ENCODE measurements around the gene DSG3.

The DSG3 gene, protein sequence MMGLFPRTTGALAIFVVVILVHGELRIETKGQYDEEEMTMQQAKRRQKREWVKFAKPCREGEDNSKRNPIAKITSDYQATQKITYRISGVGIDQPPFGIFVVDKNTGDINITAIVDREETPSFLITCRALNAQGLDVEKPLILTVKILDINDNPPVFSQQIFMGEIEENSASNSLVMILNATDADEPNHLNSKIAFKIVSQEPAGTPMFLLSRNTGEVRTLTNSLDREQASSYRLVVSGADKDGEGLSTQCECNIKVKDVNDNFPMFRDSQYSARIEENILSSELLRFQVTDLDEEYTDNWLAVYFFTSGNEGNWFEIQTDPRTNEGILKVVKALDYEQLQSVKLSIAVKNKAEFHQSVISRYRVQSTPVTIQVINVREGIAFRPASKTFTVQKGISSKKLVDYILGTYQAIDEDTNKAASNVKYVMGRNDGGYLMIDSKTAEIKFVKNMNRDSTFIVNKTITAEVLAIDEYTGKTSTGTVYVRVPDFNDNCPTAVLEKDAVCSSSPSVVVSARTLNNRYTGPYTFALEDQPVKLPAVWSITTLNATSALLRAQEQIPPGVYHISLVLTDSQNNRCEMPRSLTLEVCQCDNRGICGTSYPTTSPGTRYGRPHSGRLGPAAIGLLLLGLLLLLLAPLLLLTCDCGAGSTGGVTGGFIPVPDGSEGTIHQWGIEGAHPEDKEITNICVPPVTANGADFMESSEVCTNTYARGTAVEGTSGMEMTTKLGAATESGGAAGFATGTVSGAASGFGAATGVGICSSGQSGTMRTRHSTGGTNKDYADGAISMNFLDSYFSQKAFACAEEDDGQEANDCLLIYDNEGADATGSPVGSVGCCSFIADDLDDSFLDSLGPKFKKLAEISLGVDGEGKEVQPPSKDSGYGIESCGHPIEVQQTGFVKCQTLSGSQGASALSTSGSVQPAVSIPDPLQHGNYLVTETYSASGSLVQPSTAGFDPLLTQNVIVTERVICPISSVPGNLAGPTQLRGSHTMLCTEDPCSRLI

DNA sequence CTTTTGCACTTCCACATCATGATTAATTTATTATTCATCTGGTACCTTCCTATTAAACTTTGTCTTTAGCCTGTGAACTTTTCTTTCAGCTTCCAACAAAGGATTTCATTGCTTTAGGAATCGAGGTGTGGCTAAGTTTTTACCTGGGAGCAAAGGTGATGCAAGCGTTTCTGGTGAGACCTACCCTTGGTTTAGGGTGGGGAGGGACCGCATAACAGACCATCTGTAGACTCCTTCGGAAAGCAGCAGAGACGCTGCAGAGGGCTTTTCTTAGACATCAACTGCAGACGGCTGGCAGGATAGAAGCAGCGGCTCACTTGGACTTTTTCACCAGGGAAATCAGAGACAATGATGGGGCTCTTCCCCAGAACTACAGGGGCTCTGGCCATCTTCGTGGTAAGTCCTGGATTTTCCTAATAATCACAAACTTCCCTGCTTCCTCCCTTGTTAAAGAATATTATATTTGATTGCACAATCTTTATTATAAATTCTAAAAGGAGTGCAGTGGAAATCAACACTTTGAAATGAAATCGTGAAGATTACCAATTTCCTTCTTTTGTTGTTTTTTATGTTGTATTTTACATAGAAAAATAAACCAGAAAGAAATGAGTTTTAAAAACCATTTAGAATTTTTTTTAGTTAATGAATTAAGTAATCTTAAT, at the start of gene DSG3:
Gene DSG3, plus strand, starts transcription at position 212 of the 662 bp plus-strand sequence. Its CDS starts 137 bp downstream, at position 349.
- no peak for DNase-seq

DNA sequence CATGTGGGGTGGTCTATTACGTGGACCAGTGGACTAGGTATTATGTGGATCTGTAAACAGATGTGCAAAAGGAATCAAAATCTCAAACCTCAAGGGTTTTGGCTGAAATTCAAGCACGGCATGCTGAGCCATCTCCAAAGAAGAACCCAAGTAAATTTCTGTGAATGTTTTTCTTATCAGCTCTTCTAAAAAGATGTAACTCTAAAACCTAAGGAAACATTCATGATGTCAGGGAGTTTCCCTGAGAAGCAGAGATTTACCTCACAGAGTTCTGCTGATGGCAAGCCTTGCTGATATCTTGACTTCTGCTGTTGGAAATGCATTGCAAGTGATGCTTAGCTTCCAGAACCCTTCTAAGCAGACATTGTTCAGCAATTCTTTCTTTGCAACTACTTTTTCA, 49.4 kb upstream of the DSG3 start:
- no peak for DNase-seq

GRCh38 chr18:31399306-31400032, 48.1 kb upstream of the DSG3 start:
- DNase-seq = no peak

GRCh38 chr18:31401156-31402025, 46.1 kb upstream of the DSG3 start:
- DNase-seq = no peak

GRCh38 chr18:31402026-31402373, 45.5 kb upstream of the DSG3 start:
- no peak for DNase-seq

DNA sequence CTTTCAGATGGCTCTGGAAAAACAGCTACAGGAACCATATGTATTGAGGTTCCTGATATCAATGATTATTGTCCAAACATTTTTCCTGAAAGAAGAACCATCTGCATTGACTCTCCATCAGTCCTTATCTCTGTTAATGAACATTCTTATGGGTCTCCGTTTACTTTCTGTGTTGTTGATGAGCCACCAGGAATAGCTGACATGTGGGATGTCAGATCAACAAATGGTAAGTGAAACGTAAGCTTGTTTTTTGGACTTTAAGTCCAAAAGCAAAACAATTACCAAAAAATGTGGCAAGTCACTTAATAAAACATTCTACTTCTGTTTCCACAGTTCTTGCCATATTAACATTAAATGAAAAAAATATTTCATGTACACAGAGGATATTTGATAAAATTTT, 44.1 kb upstream of the DSG3 start:
- no peak for DNase-seq

- no peak for DNase-seq
Observed at GRCh38 chr18:31407649-31408048, 39.9 kb upstream of the DSG3 start.

DNA sequence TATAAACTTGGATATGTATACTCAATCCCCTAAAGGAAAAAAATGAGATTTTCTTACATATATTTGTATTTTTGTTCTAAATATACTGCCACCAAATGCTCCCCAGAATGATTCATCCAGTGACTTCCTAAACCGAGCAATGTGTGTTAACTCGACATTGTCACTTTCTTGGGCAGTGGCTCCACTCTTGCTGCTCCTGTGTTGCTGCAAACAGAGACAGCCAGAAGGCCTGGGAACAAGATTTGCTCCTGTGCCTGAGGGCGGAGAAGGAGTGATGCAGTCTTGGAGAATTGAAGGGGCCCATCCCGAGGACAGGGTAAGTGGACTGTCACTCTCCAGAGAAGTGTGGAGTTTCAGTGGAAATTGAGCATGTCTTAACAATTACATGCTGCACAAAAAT, 38.3 kb upstream of the DSG3 start:
- no peak for DNase-seq

- no peak for DNase-seq
Observed at GRCh38 chr18:31410716-31411483, 36.6 kb upstream of the DSG3 start.

DNA sequence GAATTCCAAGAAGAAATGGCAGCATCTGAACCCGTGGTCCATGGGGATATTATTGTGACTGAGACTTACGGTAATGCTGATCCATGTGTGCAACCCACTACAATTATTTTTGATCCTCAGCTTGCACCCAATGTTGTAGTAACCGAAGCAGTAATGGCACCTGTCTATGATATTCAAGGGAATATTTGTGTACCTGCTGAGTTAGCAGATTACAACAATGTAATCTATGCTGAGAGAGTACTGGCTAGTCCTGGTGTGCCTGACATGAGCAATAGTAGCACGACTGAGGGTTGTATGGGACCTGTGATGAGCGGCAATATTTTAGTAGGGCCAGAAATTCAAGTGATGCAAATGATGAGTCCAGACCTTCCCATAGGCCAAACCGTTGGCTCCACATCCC, 34.4 kb upstream of the DSG3 start:
- no peak for DNase-seq

- DNase-seq = no peak
Observed at GRCh38 chr18:31417850-31418249, 29.7 kb upstream of the DSG3 start.

DNA sequence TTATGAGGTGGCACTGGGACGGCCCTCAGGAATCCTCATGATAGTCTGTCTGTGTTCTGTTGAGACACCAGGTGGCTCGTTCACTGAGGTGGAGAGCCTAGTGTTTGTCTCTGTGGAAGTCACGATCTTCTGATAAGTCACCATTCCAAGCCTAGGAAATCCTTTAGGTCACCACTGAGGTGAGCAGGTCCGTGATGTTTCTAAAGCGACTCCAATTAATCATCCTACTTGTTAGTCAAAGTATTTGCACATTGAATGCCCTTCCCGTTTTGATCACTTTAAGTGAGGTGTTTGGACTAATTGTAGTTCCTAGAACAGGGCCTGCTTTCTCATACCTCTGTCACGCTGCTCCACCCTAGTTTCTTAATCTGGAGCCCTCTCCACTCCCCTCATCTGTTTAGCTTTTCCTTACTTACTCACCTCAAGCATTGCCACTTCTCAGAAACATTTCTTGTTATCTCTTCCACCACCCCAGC, 28.0 kb upstream of the DSG3 start:
- no peak for DNase-seq

DNA sequence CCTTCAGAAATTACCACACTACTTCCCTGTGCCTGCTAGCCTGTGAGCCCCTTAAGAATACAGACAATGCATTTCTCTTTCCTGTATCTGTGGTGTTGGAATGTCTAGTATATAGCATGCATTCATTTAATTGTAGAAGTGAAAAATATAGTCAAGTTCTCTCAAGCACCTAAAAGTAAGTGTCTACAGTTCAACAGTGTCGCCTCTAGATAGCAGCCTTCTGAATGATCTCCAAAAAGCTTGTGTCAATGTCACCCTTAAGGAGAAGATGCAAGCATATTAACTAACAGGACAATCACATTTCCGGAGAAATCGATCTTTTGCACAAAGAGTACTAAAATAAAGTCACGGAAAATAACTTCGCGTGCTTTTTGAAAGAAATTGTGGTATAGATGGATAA, 27.5 kb upstream of the DSG3 start:
- no peak for DNase-seq

DNA sequence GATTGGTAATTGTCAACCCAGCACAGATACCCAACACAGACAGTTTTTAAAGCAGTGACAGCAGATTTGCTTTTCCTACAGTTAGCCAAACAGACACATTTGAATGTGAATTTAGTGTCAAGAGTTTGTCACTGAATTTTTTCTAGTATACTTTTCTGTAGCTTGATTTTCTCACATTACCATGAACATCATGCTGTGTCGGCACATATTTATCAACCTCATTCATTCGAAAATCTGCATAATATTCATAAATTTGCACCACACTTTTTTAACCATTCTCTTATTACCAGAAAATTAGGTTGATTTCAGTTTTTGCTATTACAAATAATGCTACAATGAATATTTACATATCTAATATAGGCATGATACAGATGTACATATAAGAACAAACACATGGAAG, 27.0 kb upstream of the DSG3 start:
- DNase-seq = no peak

GRCh38 chr18:31424383-31424988, 23.1 kb upstream of the DSG3 start:
- no peak for DNase-seq

- no peak for DNase-seq
Observed at GRCh38 chr18:31426021-31426420, 21.5 kb upstream of the DSG3 start.

- DNase-seq = no peak
Observed at GRCh38 chr18:31426871-31427406, 20.6 kb upstream of the DSG3 start.

- no peak for DNase-seq
Observed at GRCh38 chr18:31428211-31428610, 19.3 kb upstream of the DSG3 start.

DNA sequence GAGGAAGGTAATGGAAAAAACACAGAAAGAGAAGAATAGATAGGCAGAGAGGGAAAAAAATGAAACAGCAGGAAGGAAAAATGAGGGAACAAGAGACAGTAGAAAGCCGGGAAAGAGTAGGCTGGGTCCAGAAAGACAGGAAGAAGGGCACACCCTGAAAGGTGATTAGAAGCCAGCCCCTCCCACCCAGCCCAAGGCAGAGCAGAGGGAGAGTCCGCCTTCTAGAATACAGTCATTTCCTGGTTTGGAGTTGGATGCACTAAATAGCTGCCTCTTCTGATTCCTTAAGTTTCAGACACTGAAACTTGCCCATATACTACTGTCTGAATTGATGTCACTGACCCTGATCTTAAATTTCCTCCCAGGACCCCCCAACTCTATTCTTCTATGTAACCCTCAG, 17.9 kb upstream of the DSG3 start:
- DNase-seq = no peak

- no peak for DNase-seq
Observed at GRCh38 chr18:31430072-31430471, 17.5 kb upstream of the DSG3 start.

All from right forelimb (tissue), 1 donor.